ENCODE measurements around the gene ST3GAL4. TPM values are rescaled to one million over a fixed set of nuclear protein-coding genes. Genes with fewer than 3 reads are reported as not detected.

Gene ST3GAL4
- polyA plus RNA-seq, 1 of the 3 experiments (the other 2 are of a cell fraction) = 32.0 TPM

GRCh38 chr11:126332221-126332711, 23.2 kb upstream of the ST3GAL4 start:
- DNase-seq = peak; percentile 57
- H3K9ac ChIP-seq = no peak overlapping the region; the same call in 1 of the 2 replicates
- peaks cover 18% of the 10 kb centered on the region for H3F3A ChIP-seq (replicated peaks; ENCODE audit: insufficient read depth)
- H3K36me3 ChIP-seq (replicated peaks in 1 of 2; ENCODE audit: control insufficient read depth in 1 of 2, insufficient read depth in 2 of 2, low read length in 1 of 2) = no peaks in the 10 kb centered on the region
- WGBS (ENCODE audit: low lambda C conversion rate) = 23% methylated on average over 5 of the region's 5 CpGs
- CTCF ChIA-PET = interaction anchor here (1.4 kb wide), 2 partner anchors 13 to 22 kb away, joined by 5 read pairs; no protein-coding TSS in a partner anchor
- no peak overlapping the region for H3K4me3 ChIP-seq (ENCODE audit: low read depth in 2 of 2, low read length in 1 of 2)
- H3K79me2 ChIP-seq (ENCODE audit: insufficient read depth) = no peaks in the 10 kb centered on the region
- POLR2A ChIA-PET = interaction anchor here (0.6 to 1.0 kb wide), 2 partner anchors 9 to 22 kb away, joined by 3 read pairs; no protein-coding TSS in a partner anchor
- no peaks in the 10 kb centered on the region for H3K9me2 ChIP-seq
- peak overlapping the region; percentile 66 for H3K4me2 ChIP-seq
- no peaks in the 10 kb centered on the region for H3K9me3 ChIP-seq
- H4K20me1 ChIP-seq (ENCODE audit: insufficient read depth) = no peaks in the 10 kb centered on the region
- H3K27ac ChIP-seq (ENCODE audit: low read depth in 2 of 2, low read length in 1 of 2) = peak overlapping the region; percentile 23 to 85
- H3K27me3 ChIP-seq (ENCODE audit: insufficient read depth) = no peaks in the 10 kb centered on the region
- H3K4me1 ChIP-seq (ENCODE audit: control insufficient read depth in 1 of 2, insufficient read depth in 2 of 2, low read depth in 1 of 2, low read length in 1 of 2) = peaks cover 28 to 30% of the 10 kb centered on the region in 2 experiments; a peak in 3 of 4 replicates
- H2AFZ ChIP-seq (ENCODE audit: low read depth) = no peak overlapping the region
- TF ChIP-seq JUND (IDR thresholded peaks at IDR 0.05) (peak; percentile 90), GATA2 (CRISPR knock-in tag; IDR thresholded peaks at IDR 0.05) (no peak), RFX5 (IDR thresholded peaks at IDR 0.05; ENCODE audit: low read length) (no peak), FOXJ3 (CRISPR knock-in tag; IDR thresholded peaks at IDR 0.05) (no peak), RAD21 (IDR thresholded peaks at IDR 0.05; ENCODE audit: low read length) (no peak), MEF2A (IDR thresholded peaks at IDR 0.05; ENCODE audit: borderline replicate concordance, low read depth) (no peak), PBX3 (IDR thresholded peaks at IDR 0.05) (peak; percentile 97), MAX (IDR thresholded peaks at IDR 0.05; ENCODE audit: low read depth) (peak; percentile 73), MXI1 (IDR thresholded peaks at IDR 0.05; ENCODE audit: low read depth, low read length) (no peak), TAF1 (IDR thresholded peaks at IDR 0.05; ENCODE audit: borderline replicate concordance, low read depth, low read length) (no peak), TCF12 (IDR thresholded peaks at IDR 0.05) (peak; percentile 92), YY1 (IDR thresholded peaks at IDR 0.05; ENCODE audit: low read depth) (no peak), RCOR1 (IDR thresholded peaks at IDR 0.05; ENCODE audit: low read length) (peak; percentile 11; the same call in 1 of the 2 replicates), CTCF (IDR thresholded peaks at IDR 0.05) (no peak), SIN3A (IDR thresholded peaks at IDR 0.05; ENCODE audit: borderline replicate concordance, low read depth, low read length) (no peak), RXRA (IDR thresholded peaks at IDR 0.05; ENCODE audit: borderline replicate concordance, low read depth) (peak; percentile 76; the same call in 1 of the 2 replicates), IRF3 (IDR thresholded peaks at IDR 0.05; ENCODE audit: low read depth, low read length) (no peak), TEAD4 (IDR thresholded peaks at IDR 0.05; ENCODE audit: borderline replicate concordance, insufficient read depth) (0 out of 2 replicates have a peak, but pooled peaks have one; percentile 44), CHD2 (IDR thresholded peaks at IDR 0.05; ENCODE audit: low read length, partially characterized antibody) (no peak), FOSL2 (IDR thresholded peaks at IDR 0.05; ENCODE audit: borderline replicate concordance, low read depth) (peak; percentile 91), NRF1 (IDR thresholded peaks at IDR 0.05; ENCODE audit: low read depth, low read length) (no peak), USF1 (IDR thresholded peaks at IDR 0.05; ENCODE audit: borderline replicate concordance, low read depth) (0 out of 2 replicates have a peak, but pooled peaks have one; percentile 17), FOXM1 (IDR thresholded peaks at IDR 0.05; ENCODE audit: low read depth) (no peak), SMC3 (IDR thresholded peaks at IDR 0.05; ENCODE audit: low read depth, low read length) (no peak), REST (IDR thresholded peaks at IDR 0.05; ENCODE audit: low read depth, low read length) (no peak), GABPA (IDR thresholded peaks at IDR 0.05; ENCODE audit: low read depth) (no peak), NFIC (IDR thresholded peaks at IDR 0.05; ENCODE audit: borderline replicate concordance) (peak; percentile 95)
